GM12878 (cell line): ENCODE results near the gene SLC12A7. TPM values are rescaled to one million over a fixed set of nuclear protein-coding genes. Genes with fewer than 3 reads are reported as not detected.

ENCODE experiments used
- ATAC-seq: fragments of 200-7000 bp; cut with Tn5 transposase; 3 replicates; pipeline ENCODE4 v1.9.1; 2020; ENCODE audit warnings: mild to moderate bottlenecking, moderate library complexity
- BruUV-seq: library from RNA; stranded (reverse); fragments of 400-500 nt; replicated peaks from 2 replicates; lab custom pipeline; 2021; lab: Mats Ljungman, UMichigan
- CTCF ChIA-PET: fragments of 300-600 bp; sonication (Branson Sonifier 250); formaldehyde crosslinking; extraction: SDS; loops from one replicate; lab custom pipeline; 2021; ENCODE audit warnings: inconsistent platforms; lab: Yijun Ruan, JAX
- POLR2A ChIA-PET: fragments of 350-600 bp; formaldehyde crosslinking; extraction: SDS; loops from one replicate; lab custom pipeline; 2021; ENCODE audit warnings: inconsistent platforms; lab: Charles Lee
- RAD21 ChIA-PET: fragments of 300-600 bp; sonication (Branson Sonifier 250); formaldehyde crosslinking; loops from one replicate; lab custom pipeline; 2023; ENCODE audit warnings: antibody characterized with exemption; ENCODE audit not compliant: unreplicated experiment; lab: Charles Lee
- SMC1A ChIA-PET: fragments of 300-600 bp; sonication (Branson Sonifier 250); formaldehyde crosslinking; loops from one replicate; lab custom pipeline; 2023; ENCODE audit not compliant: unreplicated experiment, uncharacterized antibody; lab: Charles Lee
- DNase-seq: peaks from one replicate; pipeline ENCODE4 v3.0.0-alpha.2; 2011; ENCODE audit warnings: low read depth, low spot score
- FAIRE-seq: peaks from 3 replicates; lab custom pipeline; 2011; peaks lifted over from hg19 to GRCh38; lab: Jason Lieb, UNC
- H2AFZ ChIP-seq: 2 replicates; pipeline ENCODE4 v1.6.0; 2011; ENCODE audit warnings: low read depth, low read length, control low read depth; ENCODE audit not compliant: control insufficient read depth
- H3K27ac ChIP-seq: 2 replicates; pipeline ENCODE4 v1.5.1; 2011; ENCODE audit warnings: control low read depth; ENCODE audit not compliant: control insufficient read depth, insufficient read depth
- H3K27me3 ChIP-seq, 2 experiments: replicated peaks in 1 of 2; 2 replicates each; pipeline versions ENCODE4 v1.6.0 to v1.6.1; 2011; ENCODE audit warnings: low read length in 1 of 2; ENCODE audit not compliant: control insufficient read depth in 2 of 2, insufficient read depth in 2 of 2
- H3K36me3 ChIP-seq, 2 experiments: 2 replicates each; pipeline ENCODE4 v1.5.1; 2011; ENCODE audit warnings: low read length in 1 of 2; ENCODE audit not compliant: control insufficient read depth in 2 of 2, insufficient read depth in 2 of 2
- H3K4me1 ChIP-seq: 2 replicates; pipeline ENCODE4 v1.6.1; 2011; ENCODE audit warnings: mild to moderate bottlenecking, low read length, moderate library complexity, mixed read lengths; ENCODE audit not compliant: control insufficient read depth, insufficient read depth
- H3K4me2 ChIP-seq: 2 replicates; pipeline ENCODE4 v1.6.0; 2011; ENCODE audit warnings: control low read depth; ENCODE audit not compliant: control insufficient read depth, insufficient read depth
- H3K4me3 ChIP-seq: fragments of 200-600 bp; sonication (generic); 2 replicates; pipeline ENCODE4 v1.5.1; 2016
- H3K79me2 ChIP-seq: 2 replicates; pipeline ENCODE4 v1.6.0; 2011; ENCODE audit warnings: low read length; ENCODE audit not compliant: control insufficient read depth, insufficient read depth
- H3K9ac ChIP-seq: 2 replicates; pipeline ENCODE4 v1.8.0; 2011; ENCODE audit warnings: low read length, control low read depth, mixed read lengths; ENCODE audit not compliant: control insufficient read depth, insufficient read depth
- H3K9me3 ChIP-seq: replicated peaks from 3 replicates; pipeline ENCODE4 v1.5.1; 2011; ENCODE audit warnings: mild to moderate bottlenecking, low read length; ENCODE audit not compliant: control insufficient read depth, insufficient read depth
- H4K20me1 ChIP-seq: 2 replicates; pipeline ENCODE4 v1.6.0; 2011; ENCODE audit not compliant: control insufficient read depth, insufficient read depth
- BHLHE40 ChIP-seq, 2 experiments: fragments of 450-650 bp in 1 of 2; IDR thresholded peaks; 2 replicates each; pipeline ENCODE4 v1.6.1; 2011 to 2017; ENCODE audit warnings: low read depth in 2 of 2, borderline replicate concordance in 1 of 2, improper control_type of control experiment in 1 of 2, low read length in 1 of 2, mild to moderate bottlenecking in 1 of 2
- NR2F1 ChIP-seq: fragments of 450-650 bp; conservative IDR thresholded peaks from 2 replicates; pipeline ENCODE4 v1.6.1; 2017; ENCODE audit warnings: mild to moderate bottlenecking
- RBBP5 ChIP-seq: fragments of 200-600 bp; sonication (generic); conservative IDR thresholded peaks from 2 replicates; pipeline ENCODE4 v1.6.1; 2016
- SMARCA5 ChIP-seq: fragments of 450-650 bp; IDR thresholded peaks from 2 replicates; pipeline ENCODE4 v1.6.1; 2017; ENCODE audit warnings: mild to moderate bottlenecking
- SREBF2 ChIP-seq: IDR thresholded peaks from 2 replicates; pipeline ENCODE4 v1.6.1; 2012; ENCODE audit warnings: mild to moderate bottlenecking, low read length
- ZNF217 ChIP-seq: fragments of 450-650 bp; IDR thresholded peaks from 2 replicates; pipeline ENCODE4 v1.6.1; 2017; ENCODE audit warnings: antibody characterized with exemption, mild to moderate bottlenecking
- ZNF24 ChIP-seq: fragments of 450-650 bp; IDR thresholded peaks from 2 replicates; pipeline ENCODE4 v1.6.1; 2017; ENCODE audit warnings: antibody characterized with exemption, mild to moderate bottlenecking
- ZNF687 ChIP-seq: fragments of 450-650 bp; IDR thresholded peaks from 2 replicates; pipeline ENCODE4 v1.6.1; 2017; ENCODE audit warnings: mild to moderate bottlenecking, moderate library complexity
- WGBS: methylation state at CpG from one replicate; pipeline ENCODE4 v1.1.6; 2016; ENCODE audit warnings: low lambda C conversion rate; ENCODE audit not compliant: insufficient replicate concordance, insufficient coverage; ENCODE audit errors: missing lambda C conversion rate; 5-methylcytosine and 5-hydroxymethylcytosine counted together
- in situ Hi-C: fragments of 300-500 bp; cut with MboI; formaldehyde crosslinking; loops from 9 replicates; pipeline ENCODE4 v1.14.3; 2018; ENCODE audit warnings: mixed read lengths
- intact Hi-C: fragments of 100-400 bp; cut with micrococcal nuclease; formaldehyde crosslinking; loops from one replicate; pipeline ENCODE4 v1.14.2; 2022; ENCODE audit not compliant: unreplicated experiment
- polyA plus RNA-seq, 11 experiments: library from polyadenylated mRNA; depleted of rRNA in 4 of 11; unstranded in 6 of 11; stranded (reverse) in 5 of 11; fragments of >200 nt; fragmentation: Nextera tagmentation in 4 of 11; fragmentation: Illumina TruSeq in 1 of 11; extraction: Ambion mirVana in 4 of 11; extraction: Trizol in 1 of 11; gene quantifications; 1 replicate in 1 of 11; 2 replicates in 10 of 11; pipeline versions ENCODE4 v1.2.1 to v1.2.3, GENCODE V29; 2011 to 2016; ENCODE audit warnings: inconsistent platforms in 2 of 11, missing spikeins in 2 of 11, low read depth in 1 of 11
- total RNA-seq, 4 experiments: library from RNA; depleted of rRNA in 3 of 4; stranded (reverse); fragments of >200 nt in 3 of 4; fragmentation: Illumina TruSeq in 1 of 4; extraction: Trizol in 1 of 4; gene quantifications; 2 replicates each; pipeline versions ENCODE4 v1.2.1 to v1.2.3, GENCODE V29; 2013 to 2021
- TF ChIP-seq, protein P1 (sequence below): IDR thresholded peaks from 2 replicates; pipeline ENCODE4 v1.6.1; 2012; ENCODE audit warnings: improper control_type of control experiment, low read depth, low read length; ENCODE audit not compliant: insufficient replicate concordance

Gene SLC12A7
- total and polyA plus RNA-seq, 10 of the 15 experiments (the other 5 are each of a cell fraction or from before 2014, with no cell fraction given), result 0.10 to 10.0 (median 2.9) TPM

DNA sequence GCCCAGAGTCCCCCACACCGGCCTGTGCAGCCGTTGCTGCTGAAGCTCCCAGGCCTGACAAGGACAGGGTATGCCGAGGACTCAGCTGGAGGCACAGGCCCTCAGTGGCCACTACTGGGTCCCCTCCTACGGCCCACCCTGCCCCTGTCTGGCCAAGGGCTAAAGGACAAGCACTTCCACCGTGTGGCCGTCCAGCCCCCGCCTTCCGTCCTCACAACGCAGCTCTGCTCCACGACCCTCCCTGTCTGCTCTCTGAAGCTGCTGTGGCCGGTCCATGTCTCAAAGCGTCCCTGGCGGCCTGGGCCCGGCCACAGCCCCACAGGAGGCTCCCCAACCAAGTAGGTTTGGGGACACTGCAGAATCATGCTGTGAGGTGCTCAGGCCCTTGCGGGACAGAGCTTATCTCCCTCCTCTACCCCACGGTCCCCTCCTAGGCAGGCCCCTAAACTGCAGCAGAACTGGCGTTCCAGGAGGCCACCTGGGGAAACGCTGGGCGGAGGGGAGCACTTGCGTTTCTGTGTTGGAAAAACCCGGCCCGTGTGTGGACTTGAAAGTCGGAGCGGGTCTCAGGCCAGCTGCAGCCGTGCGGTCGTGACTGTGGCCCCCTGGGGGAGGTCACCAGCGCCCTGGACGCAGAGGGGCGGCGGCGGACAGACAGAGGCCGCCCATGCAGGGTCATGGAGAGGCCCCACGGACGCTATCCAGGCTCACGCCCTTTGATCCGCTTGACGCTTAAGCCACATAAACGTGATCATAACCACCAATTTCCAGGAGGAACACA lies 57.7 kb downstream of the SLC12A7 start:
- CTCF ChIA-PET, result interaction anchor here (2.0 kb wide), 1 partner anchor 84 kb away, joined by 7 read pairs; no protein-coding TSS in a partner anchor

More for the DNA sequence above, 57.7 kb downstream of the SLC12A7 start:
- H3K9ac ChIP-seq, result no peak overlapping the region
- no peak overlapping the region for H3K27ac ChIP-seq
- H3K4me1 ChIP-seq, result no peaks in the 10 kb centered on the region
- no peak for DNase-seq
- intact Hi-C loops (no loop called here), in situ Hi-C loops (no loop called here)
- FAIRE-seq, result no peak
- no peak for ATAC-seq
- H3K79me2 ChIP-seq, result no peaks in the 10 kb centered on the region
- ChIA-PET POLR2A (no interaction called here), SMC1A (no interaction called here), RAD21 (no interaction called here)
- BruUV-seq, result no TSS peak
- H3K9me3 ChIP-seq, result no peaks in the 10 kb centered on the region
- WGBS, result 60% methylated on average over 36 of the region's 39 CpGs
- H3K36me3 ChIP-seq, result no peaks in the 10 kb centered on the region; a peak in 1 of 4 replicates
- H3K4me3 ChIP-seq, result no peak overlapping the region
- H2AFZ ChIP-seq, result no peak overlapping the region
- H3K27me3 ChIP-seq, result no peaks in the 10 kb centered on the region
- H4K20me1 ChIP-seq, result no peaks in the 10 kb centered on the region
- no peak overlapping the region for H3K4me2 ChIP-seq
- TF ChIP-seq ZNF217 (no peak), ZNF687 (no peak), NR2F1 (no peak), BHLHE40 (IDR thresholded peaks at IDR 0.05; ENCODE audit: borderline replicate concordance in 1 of 2, low read depth in 2 of 2, low read length in 1 of 2) (no peak), SREBF2 (no peak), RBBP5 (no peak), SMARCA5 (no peak), ZNF24 (no peak)
- TF ChIP-seq, protein P1, sequence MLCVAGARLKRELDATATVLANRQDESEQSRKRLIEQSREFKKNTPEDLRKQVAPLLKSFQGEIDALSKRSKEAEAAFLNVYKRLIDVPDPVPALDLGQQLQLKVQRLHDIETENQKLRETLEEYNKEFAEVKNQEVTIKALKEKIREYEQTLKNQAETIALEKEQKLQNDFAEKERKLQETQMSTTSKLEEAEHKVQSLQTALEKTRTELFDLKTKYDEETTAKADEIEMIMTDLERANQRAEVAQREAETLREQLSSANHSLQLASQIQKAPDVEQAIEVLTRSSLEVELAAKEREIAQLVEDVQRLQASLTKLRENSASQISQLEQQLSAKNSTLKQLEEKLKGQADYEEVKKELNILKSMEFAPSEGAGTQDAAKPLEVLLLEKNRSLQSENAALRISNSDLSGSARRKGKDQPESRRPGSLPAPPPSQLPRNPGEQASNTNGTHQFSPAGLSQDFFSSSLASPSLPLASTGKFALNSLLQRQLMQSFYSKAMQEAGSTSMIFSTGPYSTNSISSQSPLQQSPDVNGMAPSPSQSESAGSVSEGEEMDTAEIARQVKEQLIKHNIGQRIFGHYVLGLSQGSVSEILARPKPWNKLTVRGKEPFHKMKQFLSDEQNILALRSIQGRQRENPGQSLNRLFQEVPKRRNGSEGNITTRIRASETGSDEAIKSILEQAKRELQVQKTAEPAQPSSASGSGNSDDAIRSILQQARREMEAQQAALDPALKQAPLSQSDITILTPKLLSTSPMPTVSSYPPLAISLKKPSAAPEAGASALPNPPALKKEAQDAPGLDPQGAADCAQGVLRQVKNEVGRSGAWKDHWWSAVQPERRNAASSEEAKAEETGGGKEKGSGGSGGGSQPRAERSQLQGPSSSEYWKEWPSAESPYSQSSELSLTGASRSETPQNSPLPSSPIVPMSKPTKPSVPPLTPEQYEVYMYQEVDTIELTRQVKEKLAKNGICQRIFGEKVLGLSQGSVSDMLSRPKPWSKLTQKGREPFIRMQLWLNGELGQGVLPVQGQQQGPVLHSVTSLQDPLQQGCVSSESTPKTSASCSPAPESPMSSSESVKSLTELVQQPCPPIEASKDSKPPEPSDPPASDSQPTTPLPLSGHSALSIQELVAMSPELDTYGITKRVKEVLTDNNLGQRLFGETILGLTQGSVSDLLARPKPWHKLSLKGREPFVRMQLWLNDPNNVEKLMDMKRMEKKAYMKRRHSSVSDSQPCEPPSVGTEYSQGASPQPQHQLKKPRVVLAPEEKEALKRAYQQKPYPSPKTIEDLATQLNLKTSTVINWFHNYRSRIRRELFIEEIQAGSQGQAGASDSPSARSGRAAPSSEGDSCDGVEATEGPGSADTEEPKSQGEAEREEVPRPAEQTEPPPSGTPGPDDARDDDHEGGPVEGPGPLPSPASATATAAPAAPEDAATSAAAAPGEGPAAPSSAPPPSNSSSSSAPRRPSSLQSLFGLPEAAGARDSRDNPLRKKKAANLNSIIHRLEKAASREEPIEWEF, result no peak
